HFFc6 (cell line): ENCODE measurements around the gene DDHD1. TPM values are rescaled to one million over a fixed set of nuclear protein-coding genes. Genes with fewer than 3 reads are reported as not detected.

Source experiments
- DNase-seq: peaks from one replicate; pipeline ENCODE4 v3.0.0-alpha.2; 2018
- H3K27ac Mint-ChIP-seq: 2 replicates; pipeline ENCODE4 v1.8.0; 2020; ENCODE audit warnings: mild to moderate bottlenecking, mixed read lengths
- H3K27me3 Mint-ChIP-seq: 2 replicates; pipeline ENCODE4 v1.8.0; 2021; ENCODE audit warnings: mild to moderate bottlenecking, moderate library complexity, mixed read lengths; ENCODE audit not compliant: insufficient read depth
- H3K36me3 Mint-ChIP-seq: 2 replicates; pipeline ENCODE4 v1.8.0; 2021; ENCODE audit warnings: low read depth, mixed read lengths
- H3K4me1 Mint-ChIP-seq: 2 replicates; pipeline ENCODE4 v1.8.0; 2020; ENCODE audit warnings: low read depth, mixed read lengths
- H3K4me3 Mint-ChIP-seq: 2 replicates; pipeline ENCODE4 v1.8.0; 2020; ENCODE audit warnings: mild to moderate bottlenecking, moderate library complexity, mixed read lengths
- H3K9me3 Mint-ChIP-seq: 2 replicates; pipeline ENCODE4 v1.8.0; 2020; ENCODE audit warnings: mild to moderate bottlenecking, mixed read lengths
- CTCF ChIP-seq: fragments of 200-600 bp; sonication (generic); IDR thresholded peaks from 2 replicates; pipeline ENCODE4 v1.5.0; 2021; ENCODE audit warnings: antibody characterized with exemption, mild to moderate bottlenecking
- total RNA-seq, 6 experiments: library from RNA; stranded (reverse); fragmentation: NEBNext Ultra II Directional; extraction: Animal tissue kit (Norgen Biotek cat#: 25700); gene quantifications; 2 replicates in 1 of 6; 3 replicates in 5 of 6; pipeline ENCODE4 v1.2.3, GENCODE V29; 2021

DDHD1 gene
- total RNA-seq, 6 experiments from 2014 or later: 9.1 to 10.7 (median 9.7) TPM

GRCh38 chr14:53019406-53019805 is 133.7 kb downstream of the DDHD1 start:
- DNase-seq: peak; percentile 39
- H3K27ac Mint-ChIP-seq: no peak overlapping the region
- H3K4me1 Mint-ChIP-seq: peaks cover 64% of the 10 kb centered on the region
- H3K27me3 Mint-ChIP-seq: peaks cover 4% of the 10 kb centered on the region
- H3K4me3 Mint-ChIP-seq: no peak overlapping the region
- no peaks in the 10 kb centered on the region for H3K9me3 Mint-ChIP-seq
- no peaks in the 10 kb centered on the region for H3K36me3 Mint-ChIP-seq
- TF ChIP-seq CTCF: no peak

- TF ChIP-seq CTCF: no peak
- Mint-ChIP-seq H3K9me3 (no peaks in the 10 kb centered on the region), H3K4me3 (no peak overlapping the region), H3K27me3 (peaks cover 4% of the 10 kb centered on the region; the same call in 1 of the 2 replicates), H3K36me3 (no peaks in the 10 kb centered on the region), H3K4me1 (peaks cover 48% of the 10 kb centered on the region), H3K27ac (no peak overlapping the region)
- DNase-seq: no peak
These were observed 135.3 kb downstream of the DDHD1 start for GRCh38 chr14:53017837-53018236.

GRCh38 chr14:53016919-53017318 is 136.2 kb downstream of the DDHD1 start:
- Mint-ChIP-seq H3K36me3 (no peaks in the 10 kb centered on the region), H3K27ac (peak overlapping the region; percentile 47), H3K4me1 (peaks cover 44% of the 10 kb centered on the region), H3K9me3 (no peaks in the 10 kb centered on the region), H3K4me3 (no peak overlapping the region), H3K27me3 (peaks cover 4% of the 10 kb centered on the region; the same call in 1 of the 2 replicates)
- TF ChIP-seq CTCF: no peak
- DNase-seq: no peak

- peak overlapping the region; percentile 47 for H3K27ac Mint-ChIP-seq
- no peak for TF ChIP-seq CTCF
- H3K4me3 Mint-ChIP-seq: no peak overlapping the region
- H3K4me1 Mint-ChIP-seq: peaks cover 48% of the 10 kb centered on the region
- no peaks in the 10 kb centered on the region for H3K9me3 Mint-ChIP-seq
- H3K27me3 Mint-ChIP-seq: peaks cover 4% of the 10 kb centered on the region; the same call in 1 of the 2 replicates
- H3K36me3 Mint-ChIP-seq: no peaks in the 10 kb centered on the region
- DNase-seq: peak; percentile 12
These were observed 136.6 kb downstream of the DDHD1 start for GRCh38 chr14:53016491-53016890.

- no peak for TF ChIP-seq CTCF
- peak overlapping the region; percentile 85 for H3K27ac Mint-ChIP-seq
- peaks cover 48% of the 10 kb centered on the region for H3K4me1 Mint-ChIP-seq
- H3K9me3 Mint-ChIP-seq: no peaks in the 10 kb centered on the region
- H3K27me3 Mint-ChIP-seq: no peaks in the 10 kb centered on the region; the same call in 1 of the 2 replicates
- peak; percentile 96 for DNase-seq
- no peaks in the 10 kb centered on the region for H3K36me3 Mint-ChIP-seq
- H3K4me3 Mint-ChIP-seq: peak overlapping the region; percentile 80
These were observed 142.1 kb downstream of the DDHD1 start for GRCh38 chr14:53011053-53011462.
